ENCODE data around the gene P2RX1.
A peak's percentile ranks its signal among the peaks of the same experiment; 100 is the strongest.

P2RX1 gene

DNA sequence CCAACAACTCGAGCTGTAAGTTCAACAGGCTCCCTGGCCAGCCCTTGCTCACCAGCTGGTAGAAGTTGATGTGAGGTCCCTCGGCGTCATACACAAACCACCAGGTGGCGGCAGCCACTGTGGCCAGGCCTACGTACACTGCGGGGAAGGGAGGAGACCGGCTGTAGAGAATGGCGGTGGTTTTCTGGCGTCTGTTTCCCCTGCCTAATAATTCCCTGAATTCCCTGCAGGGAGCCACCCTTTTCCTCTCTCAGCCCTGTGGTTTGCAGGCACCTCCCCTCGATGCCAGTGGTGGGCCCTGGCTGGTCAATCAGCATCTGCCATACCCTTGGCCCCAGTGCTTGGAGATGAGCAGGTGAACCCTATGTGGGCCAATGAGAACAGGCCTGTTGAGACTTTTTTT is 18.9 kb upstream of the P2RX1 start:
- peak; percentile 76 for DNase-seq (ENCODE audit: low read depth, low spot score)
- in situ Hi-C loops (cut with HindIII; ENCODE audit: low sequenced_read_pairs) = no loop called here
- TF ChIP-seq, protein P1, sequence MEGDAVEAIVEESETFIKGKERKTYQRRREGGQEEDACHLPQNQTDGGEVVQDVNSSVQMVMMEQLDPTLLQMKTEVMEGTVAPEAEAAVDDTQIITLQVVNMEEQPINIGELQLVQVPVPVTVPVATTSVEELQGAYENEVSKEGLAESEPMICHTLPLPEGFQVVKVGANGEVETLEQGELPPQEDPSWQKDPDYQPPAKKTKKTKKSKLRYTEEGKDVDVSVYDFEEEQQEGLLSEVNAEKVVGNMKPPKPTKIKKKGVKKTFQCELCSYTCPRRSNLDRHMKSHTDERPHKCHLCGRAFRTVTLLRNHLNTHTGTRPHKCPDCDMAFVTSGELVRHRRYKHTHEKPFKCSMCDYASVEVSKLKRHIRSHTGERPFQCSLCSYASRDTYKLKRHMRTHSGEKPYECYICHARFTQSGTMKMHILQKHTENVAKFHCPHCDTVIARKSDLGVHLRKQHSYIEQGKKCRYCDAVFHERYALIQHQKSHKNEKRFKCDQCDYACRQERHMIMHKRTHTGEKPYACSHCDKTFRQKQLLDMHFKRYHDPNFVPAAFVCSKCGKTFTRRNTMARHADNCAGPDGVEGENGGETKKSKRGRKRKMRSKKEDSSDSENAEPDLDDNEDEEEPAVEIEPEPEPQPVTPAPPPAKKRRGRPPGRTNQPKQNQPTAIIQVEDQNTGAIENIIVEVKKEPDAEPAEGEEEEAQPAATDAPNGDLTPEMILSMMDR (IDR thresholded peaks at IDR 0.05; ENCODE audit: low read depth, low read length) = peak; percentile 74
- H3K4me3 ChIP-seq (ENCODE audit: low read depth, low read length) = no peak overlapping the region

DNA sequence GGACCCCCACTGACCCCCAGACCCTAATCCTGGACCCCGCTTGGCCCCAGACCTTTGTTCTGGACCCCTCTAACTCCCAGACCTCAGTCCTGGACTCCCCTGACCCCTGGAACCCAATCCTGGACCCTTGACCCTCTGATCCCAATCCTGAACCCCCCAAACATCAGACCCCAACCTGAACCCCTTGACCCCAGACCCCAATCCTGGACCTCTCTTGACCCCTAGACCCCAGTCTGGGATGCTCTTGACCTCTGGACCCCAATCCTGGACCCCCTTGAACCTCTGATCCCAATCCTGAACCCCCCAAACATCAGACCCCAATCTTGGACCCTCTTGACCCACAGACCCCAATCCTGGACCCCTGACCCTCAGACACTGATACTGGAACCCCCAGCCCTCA is 13.5 kb upstream of the P2RX1 start:
- in situ Hi-C loops (cut with HindIII; ENCODE audit: low sequenced_read_pairs) = no loop called here
- H3K4me3 ChIP-seq (ENCODE audit: low read depth, low read length) = no peak overlapping the region
- TF ChIP-seq, protein P1 (IDR thresholded peaks at IDR 0.05; ENCODE audit: low read depth, low read length) = no peak
- DNase-seq (ENCODE audit: low read depth, low spot score) = no peak

GRCh38 chr17:3929181-3929580 is 12.9 kb upstream of the P2RX1 start:
- in situ Hi-C loops (cut with HindIII; ENCODE audit: low sequenced_read_pairs) = no loop called here
- TF ChIP-seq, protein P1 (IDR thresholded peaks at IDR 0.05; ENCODE audit: low read depth, low read length) = no peak
- DNase-seq (ENCODE audit: low read depth, low spot score) = no peak
- H3K4me3 ChIP-seq (ENCODE audit: low read depth, low read length) = no peak overlapping the region

DNA sequence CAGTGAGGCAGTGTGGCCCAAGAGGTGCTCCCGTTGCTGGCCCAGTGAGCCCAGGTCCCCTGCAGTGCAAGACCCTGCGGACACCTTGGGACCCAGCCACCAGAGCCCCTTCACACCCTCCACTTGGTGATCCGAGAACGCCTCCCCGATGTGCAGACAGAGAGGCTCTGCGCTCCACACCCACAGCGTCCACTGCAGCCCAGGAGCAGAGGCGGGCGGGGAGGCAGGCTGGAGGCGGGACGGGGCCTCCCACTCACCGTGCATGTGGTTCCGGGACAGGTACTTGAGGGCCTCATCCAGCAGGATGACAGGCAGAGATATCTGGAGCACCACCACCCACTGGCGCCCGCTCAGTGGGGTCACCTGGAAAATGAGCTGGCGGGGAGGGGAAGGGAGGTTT is 12.1 kb upstream of the P2RX1 start:
- TF ChIP-seq, protein P1 (IDR thresholded peaks at IDR 0.05; ENCODE audit: low read depth, low read length) = no peak

GRCh38 chr17:3927628-3928340 is 11.5 kb upstream of the P2RX1 start:
- in situ Hi-C loops (cut with HindIII; ENCODE audit: low sequenced_read_pairs) = no loop called here
- no peak overlapping the region for H3K4me3 ChIP-seq (ENCODE audit: low read depth, low read length)
- TF ChIP-seq, protein P1 (IDR thresholded peaks at IDR 0.05; ENCODE audit: low read depth, low read length) = no peak
- no peak for DNase-seq (ENCODE audit: low read depth, low spot score)

More for the DNA sequence above, 12.1 kb upstream of the P2RX1 start:
- DNase-seq (ENCODE audit: low read depth, low spot score) = no peak
- no peak overlapping the region for H3K4me3 ChIP-seq (ENCODE audit: low read depth, low read length)
- in situ Hi-C loops (cut with HindIII; ENCODE audit: low sequenced_read_pairs) = no loop called here

DNA sequence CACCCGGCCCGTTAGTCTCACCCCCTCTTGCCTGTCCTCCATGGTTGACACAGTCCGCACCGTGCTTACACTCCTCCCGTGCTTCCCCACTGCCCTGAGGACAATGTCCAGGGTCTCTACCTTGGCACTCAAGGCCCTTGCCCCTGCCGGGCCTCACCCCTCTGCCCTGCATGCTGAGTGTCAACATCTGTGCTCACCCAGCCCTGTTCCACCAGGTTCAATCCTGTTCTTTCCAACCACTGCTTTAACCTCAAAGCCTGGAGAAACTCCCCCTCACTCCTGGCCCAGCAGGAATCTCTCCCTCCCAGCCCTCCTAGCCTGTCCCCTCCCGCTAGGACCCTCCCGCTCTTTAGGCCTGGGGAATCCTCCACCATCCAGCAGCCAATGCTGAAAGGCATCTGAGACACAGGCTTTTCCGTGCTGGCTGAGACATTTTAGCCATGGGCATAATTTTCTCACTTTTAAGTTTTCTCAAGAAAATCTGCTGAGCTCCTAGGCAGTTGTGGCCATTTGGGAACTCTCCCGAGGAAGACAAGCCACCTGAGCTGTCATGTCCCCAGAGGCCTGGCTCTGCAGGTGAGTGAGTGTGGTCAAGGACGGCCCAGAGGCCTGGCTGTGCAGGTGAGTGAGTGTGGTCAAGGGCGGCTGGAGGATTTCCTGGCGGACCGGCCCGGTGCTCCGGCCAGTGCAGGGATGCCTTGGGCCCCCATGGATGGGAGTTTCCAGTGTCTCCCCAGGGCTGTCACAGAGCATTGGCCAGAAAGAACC is 10.8 kb upstream of the P2RX1 start:
- no peak overlapping the region for H3K4me3 ChIP-seq (ENCODE audit: low read depth, low read length)
- in situ Hi-C loops (cut with HindIII; ENCODE audit: low sequenced_read_pairs) = no loop called here
- no peak for DNase-seq (ENCODE audit: low read depth, low spot score)
- TF ChIP-seq, protein P1 (IDR thresholded peaks at IDR 0.05; ENCODE audit: low read depth, low read length) = no peak

All from astrocyte of the spinal cord (primary cell).